ENCODE measurements around the gene HMGB4. TPM values are rescaled to one million over a fixed set of nuclear protein-coding genes. Genes with fewer than 3 reads are reported as not detected.

The HMGB4 gene
- total RNA-seq, 1 experiment from 2014 or later = not detected

- H3K4me2 ChIP-seq = no peak overlapping the region
- no peak for DNase-seq
- ChIA-PET POLR2A (ENCODE audit: unreplicated experiment) (no interaction called here), CTCF (no interaction called here)
- H3K27ac ChIP-seq = no peak overlapping the region
- H3K9me3 ChIP-seq (ENCODE audit: insufficient read depth, low read depth) = no peaks in the 10 kb centered on the region
- no peaks in the 10 kb centered on the region; the same call in 1 of the 2 replicates for H3K9me2 ChIP-seq (ENCODE audit: insufficient read depth)
- no peaks in the 10 kb centered on the region for H3K36me3 ChIP-seq (ENCODE audit: low read depth)
- no TSS peak for BruUV-seq (replicated peaks)
- H3F3A ChIP-seq (ENCODE audit: insufficient read depth, low read depth) = no peaks in the 10 kb centered on the region
- no peaks in the 10 kb centered on the region for H3K4me1 ChIP-seq (replicated peaks; ENCODE audit: insufficient read depth)
- TF ChIP-seq CTCF (conservative IDR thresholded peaks at IDR 0.05) (no peak), EZH2 (IDR thresholded peaks at IDR 0.05; ENCODE audit: low read depth) (no peak)
- H3K27me3 ChIP-seq (ENCODE audit: insufficient read depth, low read depth) = peaks cover 14% of the 10 kb centered on the region; the same call in 1 of the 2 replicates
- no peak overlapping the region for H3K4me3 ChIP-seq
- no peak overlapping the region for H2AFZ ChIP-seq
- intact Hi-C loops (cut with micrococcal nuclease; ENCODE audit: unreplicated experiment) = no loop called here
- no peaks in the 10 kb centered on the region for H3K79me2 ChIP-seq (ENCODE audit: low read depth)
- no peaks in the 10 kb centered on the region for H4K20me1 ChIP-seq (ENCODE audit: insufficient read depth)
These were observed 14.5 kb downstream of the HMGB4 start for GRCh38 chr1:33878392-33878791.

DNA sequence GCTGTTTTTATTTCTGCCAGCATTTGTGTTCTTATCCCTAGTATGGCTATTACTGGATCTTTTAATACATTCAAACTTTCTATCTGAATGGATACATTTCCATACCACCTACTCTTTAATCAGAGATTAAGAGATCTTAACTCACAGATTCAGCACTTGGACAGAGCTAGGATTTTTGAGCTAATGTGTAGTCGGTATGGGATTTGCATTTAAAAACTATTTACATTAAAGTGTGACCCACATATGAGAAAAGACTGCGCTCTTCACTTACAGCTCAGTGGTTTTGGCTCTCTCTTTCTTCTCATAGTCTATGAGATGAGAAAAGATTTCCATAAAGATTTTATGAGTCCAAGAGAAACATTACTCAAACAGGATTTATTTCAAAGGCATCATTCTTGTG lies 16.4 kb downstream of the HMGB4 start:
- Histone ChIP-seq H3K27me3 (ENCODE audit: insufficient read depth, low read depth) (peaks cover 9% of the 10 kb centered on the region; the same call in 1 of the 2 replicates), H4K20me1 (ENCODE audit: insufficient read depth) (no peaks in the 10 kb centered on the region), H3K4me3 (no peak overlapping the region), H3K79me2 (ENCODE audit: low read depth) (no peaks in the 10 kb centered on the region), H3K9me2 (ENCODE audit: insufficient read depth) (no peaks in the 10 kb centered on the region; the same call in 1 of the 2 replicates), H3F3A (ENCODE audit: insufficient read depth, low read depth) (no peaks in the 10 kb centered on the region), H2AFZ (no peak overlapping the region), H3K4me1 (replicated peaks; ENCODE audit: insufficient read depth) (no peaks in the 10 kb centered on the region), H3K4me2 (no peak overlapping the region), H3K27ac (no peak overlapping the region), H3K9me3 (ENCODE audit: insufficient read depth, low read depth) (no peaks in the 10 kb centered on the region), H3K36me3 (ENCODE audit: low read depth) (no peaks in the 10 kb centered on the region)
- intact Hi-C loops (cut with micrococcal nuclease; ENCODE audit: unreplicated experiment) = no loop called here
- DNase-seq = no peak
- POLR2A ChIA-PET (ENCODE audit: unreplicated experiment) = no interaction called here
- BruUV-seq (replicated peaks) = no TSS peak
- TF ChIP-seq CTCF (conservative IDR thresholded peaks at IDR 0.05) = no peak
- TF ChIP-seq EZH2 (IDR thresholded peaks at IDR 0.05; ENCODE audit: low read depth) = no peak
- CTCF ChIA-PET = no interaction called here

DNA sequence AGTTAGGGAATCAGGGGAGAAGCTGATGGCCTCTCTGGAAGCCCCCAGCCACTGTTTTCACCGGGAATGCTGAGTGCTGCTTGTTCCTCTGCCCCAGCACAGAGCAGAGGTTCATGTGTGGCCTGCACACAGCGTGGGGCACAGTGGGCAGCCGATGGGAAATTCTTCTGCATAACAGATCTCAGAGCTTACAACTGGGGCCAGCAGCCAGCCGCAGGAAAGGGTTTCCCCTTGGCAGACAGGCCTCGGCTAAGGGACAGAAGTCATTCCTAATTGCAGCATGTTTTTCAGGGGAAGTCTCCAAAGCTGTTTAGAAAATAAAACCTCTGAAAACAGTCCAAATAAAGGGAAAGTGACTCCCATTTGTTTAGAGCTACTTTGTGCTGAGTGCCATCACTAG lies 22.6 kb downstream of the HMGB4 start:
- Histone ChIP-seq H3F3A (ENCODE audit: insufficient read depth, low read depth) (no peaks in the 10 kb centered on the region), H3K27ac (no peak overlapping the region), H3K9me3 (ENCODE audit: insufficient read depth, low read depth) (no peaks in the 10 kb centered on the region), H3K9me2 (ENCODE audit: insufficient read depth) (no peaks in the 10 kb centered on the region), H3K27me3 (ENCODE audit: insufficient read depth, low read depth) (peaks cover 2% of the 10 kb centered on the region; the same call in 1 of the 2 replicates), H3K79me2 (ENCODE audit: low read depth) (no peaks in the 10 kb centered on the region), H3K36me3 (ENCODE audit: low read depth) (no peaks in the 10 kb centered on the region), H3K4me3 (no peak overlapping the region), H2AFZ (no peak overlapping the region), H3K4me1 (replicated peaks; ENCODE audit: insufficient read depth) (no peaks in the 10 kb centered on the region), H3K4me2 (no peak overlapping the region), H4K20me1 (ENCODE audit: insufficient read depth) (0 out of 2 replicates have a peak, but pooled peaks cover 3% of the 10 kb centered on the region)
- POLR2A ChIA-PET (ENCODE audit: unreplicated experiment) = no interaction called here
- BruUV-seq (replicated peaks) = no TSS peak
- CTCF ChIA-PET = no interaction called here
- DNase-seq = no peak
- intact Hi-C loops (cut with micrococcal nuclease; ENCODE audit: unreplicated experiment) = no loop called here
- TF ChIP-seq EZH2 (IDR thresholded peaks at IDR 0.05; ENCODE audit: low read depth) = no peak
- no peak for TF ChIP-seq CTCF (conservative IDR thresholded peaks at IDR 0.05)
